CD14-positive monocyte (primary cell): Measurements from ENCODE around the gene DTWD2. TPM values are rescaled to one million over a fixed set of nuclear protein-coding genes. Genes with fewer than 3 reads are reported as not detected.

Experiments
- DNase-seq, 3 donors: peaks; one replicate each; pipeline ENCODE4 v3.0.0-alpha.2; 2011 to 2022
- H2AFZ ChIP-seq: 2 replicates; pipeline ENCODE4 v1.6.0; 2012; ENCODE audit warnings: mild to moderate bottlenecking, low read depth, low read length, inconsistent platforms; ENCODE audit not compliant: insufficient read depth, poor library complexity, severe bottlenecking
- H3K27ac ChIP-seq, 2 donors: 1 replicate in 1 of 2; 2 replicates in 1 of 2; pipeline ENCODE4 v1.5.1; 2012 to 2013; ENCODE audit warnings: low read length in 2 of 2, control low read depth in 1 of 2, inconsistent platforms in 1 of 2, low read depth in 1 of 2, mild to moderate bottlenecking in 1 of 2
- H3K27me3 ChIP-seq, 2 donors: one replicate each; pipeline versions ENCODE4 v1.6.0 to v1.6.1; 2011 to 2013; ENCODE audit warnings: low read length in 2 of 2; ENCODE audit not compliant: control insufficient read depth in 2 of 2, insufficient read depth in 2 of 2
- H3K36me3 ChIP-seq, 2 donors: replicated peaks in 1 of 2; 1 replicate in 1 of 2; 2 replicates in 1 of 2; pipeline versions ENCODE4 v1.5.1 to v1.6.1; 2012 to 2013; ENCODE audit warnings: low read length in 2 of 2, control low read depth in 1 of 2, inconsistent platforms in 1 of 2, mild to moderate bottlenecking in 1 of 2; ENCODE audit not compliant: insufficient read depth in 2 of 2, control insufficient read depth in 1 of 2
- H3K4me1 ChIP-seq, 2 donors: 1 replicate in 1 of 2; 2 replicates in 1 of 2; pipeline versions ENCODE4 v1.5.1 to v1.6.1; 2012 to 2013; ENCODE audit warnings: low read length in 2 of 2, control low read depth in 1 of 2, inconsistent platforms in 1 of 2, mild to moderate bottlenecking in 1 of 2, moderate library complexity in 1 of 2; ENCODE audit not compliant: insufficient read depth in 2 of 2, control insufficient read depth in 1 of 2
- H3K4me2 ChIP-seq: replicated peaks from 2 replicates; pipeline ENCODE3; 2012; ENCODE audit warnings: low read length, moderate library complexity, mild to moderate bottlenecking; ENCODE audit not compliant: poor library complexity, severe bottlenecking; ENCODE audit errors: extremely low read depth
- H3K4me3 ChIP-seq, 3 experiments: fragments of 200-600 bp in 1 of 3; sonication (generic) in 1 of 3; replicated peaks in 1 of 3; 1 replicate in 2 of 3; 2 replicates in 1 of 3; pipeline ENCODE4 v1.5.1; 2011 to 2013; ENCODE audit warnings: low read length in 3 of 3, mild to moderate bottlenecking in 3 of 3, control low read depth in 2 of 3, low read depth in 2 of 3, inconsistent platforms in 1 of 3, moderate library complexity in 1 of 3
- H3K79me2 ChIP-seq: 2 replicates; pipeline ENCODE4 v1.6.0; 2012; ENCODE audit warnings: mild to moderate bottlenecking, control low read depth, inconsistent platforms, low read length, moderate library complexity; ENCODE audit not compliant: insufficient read depth
- H3K9ac ChIP-seq: 2 replicates; pipeline ENCODE4 v1.6.0; 2017; ENCODE audit warnings: low read length, mild to moderate bottlenecking; ENCODE audit not compliant: insufficient read depth, poor library complexity, severe bottlenecking
- H3K9me3 ChIP-seq, 2 donors: replicated peaks in 1 of 2; 1 replicate in 1 of 2; 2 replicates in 1 of 2; pipeline versions ENCODE4 v1.5.1 to v1.6.1; 2012 to 2013; ENCODE audit warnings: low read length in 2 of 2, control low read depth in 1 of 2; ENCODE audit not compliant: control insufficient read depth in 1 of 2, insufficient read depth in 1 of 2
- H4K20me1 ChIP-seq: 2 replicates; pipeline ENCODE4 v1.6.0; 2012; ENCODE audit warnings: mild to moderate bottlenecking, low read length, control low read depth, moderate library complexity; ENCODE audit not compliant: insufficient read depth
- H3K27ac Mint-ChIP-seq, 7 donors: one replicate each; pipeline ENCODE4 v1.8.0; 2020; ENCODE audit warnings: mild to moderate bottlenecking in 7 of 7, mixed read lengths in 7 of 7, moderate library complexity in 6 of 7, inconsistent platforms in 2 of 7
- H3K27me3 Mint-ChIP-seq, 3 donors: one replicate each; pipeline ENCODE4 v1.8.0; 2021 to 2022; ENCODE audit warnings: low read depth in 3 of 3, mild to moderate bottlenecking in 3 of 3, mixed read lengths in 3 of 3, moderate library complexity in 3 of 3, inconsistent platforms in 1 of 3
- H3K36me3 Mint-ChIP-seq, 2 donors: one replicate each; pipeline ENCODE4 v1.8.0; 2020; ENCODE audit warnings: mixed read lengths in 2 of 2, inconsistent platforms in 1 of 2, mild to moderate bottlenecking in 1 of 2
- H3K4me1 Mint-ChIP-seq: one replicate; pipeline ENCODE4 v1.8.0; 2020; ENCODE audit warnings: mild to moderate bottlenecking, mixed read lengths
- H3K4me3 Mint-ChIP-seq, 2 donors: one replicate each; pipeline ENCODE4 v1.8.0; 2020; ENCODE audit warnings: mild to moderate bottlenecking in 2 of 2, mixed read lengths in 2 of 2, moderate library complexity in 1 of 2
- H3K9me3 Mint-ChIP-seq, 7 donors: one replicate each; pipeline ENCODE4 v1.8.0; 2020 to 2022; ENCODE audit warnings: mixed read lengths in 7 of 7, mild to moderate bottlenecking in 6 of 7, moderate library complexity in 6 of 7, inconsistent platforms in 2 of 7
- WGBS: methylation state at CpG from one replicate; pipeline ENCODE4 v1.1.5; 2013; ENCODE audit warnings: missing lambda C conversion rate; ENCODE audit not compliant: insufficient coverage; 5-methylcytosine and 5-hydroxymethylcytosine counted together
- intact Hi-C, 2 donors: fragments of 100-400 bp; cut with micrococcal nuclease; formaldehyde crosslinking; loops; one replicate each; pipeline versions ENCODE4 v1.15.0 to v1.15.1; 2023
- polyA plus RNA-seq, 3 donors: library from polyadenylated mRNA; depleted of rRNA in 1 of 3; unstranded in 2 of 3; stranded (reverse) in 1 of 3; fragments of 300-500 nt in 2 of 3; fragments of >200 nt in 1 of 3; fragmentation: Illumina TruSeq in 2 of 3; gene quantifications; 1 replicate in 2 of 3; 2 replicates in 1 of 3; pipeline ENCODE4 v1.2.3, GENCODE V29; 2012 to 2021
- TF ChIP-seq, protein P1 (sequence below): fragments of 200-600 bp; IDR thresholded peaks from one replicate; pipeline ENCODE4 v1.8.0; 2022; ENCODE audit warnings: antibody characterized with exemption, mild to moderate bottlenecking

The DTWD2 gene
- polyA plus RNA-seq, 3 donors, result 1.2 to 2.7 (median 2.5) TPM

DNA sequence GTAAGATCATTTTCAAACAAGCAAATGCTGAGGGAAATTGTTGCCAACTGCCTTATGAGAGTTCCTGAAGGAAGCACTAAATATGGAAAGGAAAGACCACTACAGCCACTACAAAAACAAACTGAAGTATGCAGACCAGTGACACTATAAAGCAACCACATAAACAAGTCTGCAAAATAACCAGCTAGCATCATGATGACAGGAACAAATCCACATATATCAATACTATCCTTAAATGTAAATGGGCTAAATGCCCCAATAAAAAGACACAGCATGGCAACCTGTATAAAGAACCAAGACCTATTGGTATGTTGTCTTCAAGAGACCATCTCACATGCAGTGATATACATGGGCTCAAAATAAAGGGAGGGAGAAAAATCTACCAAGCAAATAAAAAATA lies 113.2 kb downstream of the DTWD2 start:
- no peaks in the 10 kb centered on the region for H3K27me3 Mint-ChIP-seq
- Histone ChIP-seq H3K27me3 (no peaks in the 10 kb centered on the region), H3K4me3 (no peak overlapping the region), H3K27ac (no peak overlapping the region), H4K20me1 (no peaks in the 10 kb centered on the region), H3K4me1 (no peaks in the 10 kb centered on the region), H2AFZ (no peak overlapping the region), H3K79me2 (no peaks in the 10 kb centered on the region), H3K4me2 (no peak overlapping the region), H3K9ac (no peak overlapping the region), H3K9me3 (peaks cover 20 to 22% of the 10 kb centered on the region in 2 donors), H3K36me3 (no peaks in the 10 kb centered on the region)
- TF ChIP-seq, protein P1, sequence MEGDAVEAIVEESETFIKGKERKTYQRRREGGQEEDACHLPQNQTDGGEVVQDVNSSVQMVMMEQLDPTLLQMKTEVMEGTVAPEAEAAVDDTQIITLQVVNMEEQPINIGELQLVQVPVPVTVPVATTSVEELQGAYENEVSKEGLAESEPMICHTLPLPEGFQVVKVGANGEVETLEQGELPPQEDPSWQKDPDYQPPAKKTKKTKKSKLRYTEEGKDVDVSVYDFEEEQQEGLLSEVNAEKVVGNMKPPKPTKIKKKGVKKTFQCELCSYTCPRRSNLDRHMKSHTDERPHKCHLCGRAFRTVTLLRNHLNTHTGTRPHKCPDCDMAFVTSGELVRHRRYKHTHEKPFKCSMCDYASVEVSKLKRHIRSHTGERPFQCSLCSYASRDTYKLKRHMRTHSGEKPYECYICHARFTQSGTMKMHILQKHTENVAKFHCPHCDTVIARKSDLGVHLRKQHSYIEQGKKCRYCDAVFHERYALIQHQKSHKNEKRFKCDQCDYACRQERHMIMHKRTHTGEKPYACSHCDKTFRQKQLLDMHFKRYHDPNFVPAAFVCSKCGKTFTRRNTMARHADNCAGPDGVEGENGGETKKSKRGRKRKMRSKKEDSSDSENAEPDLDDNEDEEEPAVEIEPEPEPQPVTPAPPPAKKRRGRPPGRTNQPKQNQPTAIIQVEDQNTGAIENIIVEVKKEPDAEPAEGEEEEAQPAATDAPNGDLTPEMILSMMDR, result no peak
- H3K36me3 Mint-ChIP-seq, result peaks cover 1 to 3% of the 10 kb centered on the region in 2 donors
- H3K27ac Mint-ChIP-seq, result no peak overlapping the region
- no peaks in the 10 kb centered on the region for H3K4me1 Mint-ChIP-seq
- H3K4me3 Mint-ChIP-seq, result no peak overlapping the region
- DNase-seq, result no peak
- peaks cover 15 to 45% (median 38%) of the 10 kb centered on the region in 7 donors for H3K9me3 Mint-ChIP-seq
- intact Hi-C loops, result no loop called here

DNA sequence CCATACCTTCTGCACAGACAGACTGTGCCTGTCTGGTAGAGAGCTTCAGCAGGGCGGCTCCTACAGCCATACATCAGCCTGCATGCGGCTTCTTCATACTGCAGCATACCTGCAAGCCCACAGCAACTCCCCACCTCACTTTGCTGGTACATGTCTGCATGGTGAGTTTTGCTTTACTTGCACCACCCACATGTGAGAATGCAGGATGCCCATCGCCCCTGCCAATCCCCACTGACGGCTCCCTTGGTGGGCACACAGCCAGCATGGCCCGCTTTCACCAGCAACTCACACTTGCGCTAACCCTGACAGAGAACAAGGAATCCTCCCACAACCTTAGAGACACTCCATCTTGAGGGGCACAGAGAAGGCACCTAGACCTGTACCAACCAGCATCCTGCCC lies 114.9 kb downstream of the DTWD2 start:
- Mint-ChIP-seq H3K9me3 (peaks cover 15 to 46% (median 35%) of the 10 kb centered on the region in 7 donors), H3K4me1 (no peaks in the 10 kb centered on the region), H3K27me3 (peaks cover 0 to 1% (median 0%) of the 10 kb centered on the region in 3 donors), H3K27ac (no peak overlapping the region), H3K36me3 (peaks cover 1 to 3% of the 10 kb centered on the region in 2 donors), H3K4me3 (no peak overlapping the region)
- Histone ChIP-seq H2AFZ (no peak overlapping the region), H4K20me1 (no peaks in the 10 kb centered on the region), H3K9ac (no peak overlapping the region), H3K4me2 (no peak overlapping the region), H3K36me3 (no peaks in the 10 kb centered on the region), H3K79me2 (no peaks in the 10 kb centered on the region), H3K27ac (no peak overlapping the region), H3K27me3 (no peaks in the 10 kb centered on the region), H3K4me3 (no peak overlapping the region), H3K4me1 (no peaks in the 10 kb centered on the region), H3K9me3 (peaks cover 18 to 20% of the 10 kb centered on the region in 2 donors)
- 94% methylated on average over 6 of the region's 6 CpGs for WGBS
- TF ChIP-seq, protein P1, result no peak
- DNase-seq, result no peak
- intact Hi-C loops, result no loop called here
